NCI-H69 (cell line): Measurements from ENCODE around the gene S100A7A.
A peak's percentile ranks its signal among the peaks of the same experiment; 100 is the strongest.

Experiments used
- DNase-seq: peaks from one replicate; lab custom pipeline; 2025; lab: John Stamatoyannopoulos, UW

The S100A7A gene

DNA sequence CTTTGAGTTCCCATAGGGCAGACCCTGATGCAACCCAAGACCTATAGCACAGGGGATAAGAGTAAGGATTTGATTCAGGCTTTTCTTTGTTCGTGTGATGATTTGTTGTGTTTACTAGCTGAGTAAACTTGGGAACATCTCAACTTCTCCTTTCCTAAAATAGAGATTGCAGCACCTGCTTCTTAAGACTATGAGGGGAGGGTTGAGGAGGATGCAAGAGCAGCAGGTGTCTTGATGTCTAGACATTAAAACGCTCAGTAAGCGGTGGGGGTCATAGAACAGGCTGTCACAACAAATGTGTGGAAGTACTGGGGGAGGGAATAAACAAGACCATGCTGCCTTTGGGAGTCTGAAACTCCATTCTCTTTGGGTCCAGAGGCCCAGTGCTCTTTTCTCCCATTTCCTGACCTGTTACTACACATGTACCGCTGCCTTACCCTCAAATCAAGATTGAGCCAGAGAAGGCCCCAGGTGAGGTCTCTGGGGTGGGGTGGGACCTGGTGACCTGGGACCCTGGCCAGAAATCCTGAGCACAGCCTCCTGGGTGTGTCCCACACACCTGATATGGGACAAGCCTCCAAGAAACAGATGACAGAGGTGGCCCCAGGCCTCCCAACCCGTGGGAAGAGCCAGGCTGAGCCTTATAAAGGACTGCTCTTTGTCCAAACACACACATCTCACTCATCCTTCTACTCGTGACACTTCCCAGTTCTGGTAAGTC is at the start of gene S100A7A:
TSS of gene S100A7A (plus strand) at position 671 of the 721 bp plus-strand sequence. CDS start 1,563 bp downstream, outside the sequence.
- no peak for DNase-seq

DNA sequence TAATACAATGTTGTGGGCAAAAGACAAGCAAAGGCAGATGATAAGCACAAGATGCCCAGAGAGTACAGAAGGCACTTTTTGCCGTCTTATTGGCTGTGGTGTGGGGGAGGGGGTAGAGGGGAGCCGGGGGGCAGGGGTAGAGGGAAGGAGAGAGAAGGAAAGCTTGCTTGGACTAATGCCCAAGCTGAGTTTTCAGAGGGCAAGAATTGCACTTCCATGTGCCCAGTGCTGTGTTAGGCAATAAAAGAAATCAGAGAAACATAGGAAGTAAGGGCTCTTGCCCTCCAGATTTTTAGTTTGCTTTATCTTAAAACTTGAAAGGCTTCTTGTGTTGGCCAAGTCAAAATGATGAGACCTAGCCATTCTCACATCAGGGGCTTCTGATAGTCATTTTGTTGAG is 49.2 kb upstream of the S100A7A start:
- DNase-seq, result no peak

DNA sequence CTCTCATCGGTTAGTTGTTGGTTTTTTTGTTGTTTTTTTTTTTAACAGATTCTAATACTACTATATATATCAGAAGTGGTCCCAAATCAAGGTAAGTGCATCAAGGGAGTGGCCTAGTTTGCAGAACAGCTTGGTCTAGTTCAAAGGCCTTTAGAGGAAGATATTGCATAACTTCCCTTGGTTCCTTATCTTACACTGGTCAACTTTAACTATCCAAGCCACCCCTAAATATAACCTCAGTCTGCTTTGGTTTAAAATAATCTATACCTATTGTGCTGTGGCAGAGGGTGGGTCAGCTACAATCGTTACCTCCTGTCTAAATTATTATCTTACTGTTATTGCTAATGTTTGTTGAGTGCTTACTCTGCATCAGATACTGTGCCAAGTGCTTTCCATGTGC is 47.8 kb upstream of the S100A7A start:
- no peak for DNase-seq

DNA sequence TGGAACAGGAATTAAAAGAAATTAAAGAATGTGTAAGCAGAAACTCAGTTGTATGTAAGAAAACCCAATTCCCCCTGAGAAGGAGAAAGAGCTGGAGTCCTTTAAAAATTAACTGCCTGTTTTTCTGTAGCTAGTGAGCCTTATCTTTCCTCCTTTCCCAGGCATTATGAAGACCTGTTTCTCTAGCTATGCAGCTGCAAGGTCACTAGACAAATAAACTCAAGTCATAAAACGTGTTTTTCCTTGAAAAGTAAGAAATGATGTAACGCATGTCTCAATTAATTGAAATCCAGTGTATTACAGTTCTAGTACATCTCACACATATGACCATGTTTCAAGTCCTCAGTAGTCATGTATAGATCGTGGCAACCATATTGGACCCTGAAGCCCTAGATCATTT is 46.2 kb upstream of the S100A7A start:
- no peak for DNase-seq

DNA sequence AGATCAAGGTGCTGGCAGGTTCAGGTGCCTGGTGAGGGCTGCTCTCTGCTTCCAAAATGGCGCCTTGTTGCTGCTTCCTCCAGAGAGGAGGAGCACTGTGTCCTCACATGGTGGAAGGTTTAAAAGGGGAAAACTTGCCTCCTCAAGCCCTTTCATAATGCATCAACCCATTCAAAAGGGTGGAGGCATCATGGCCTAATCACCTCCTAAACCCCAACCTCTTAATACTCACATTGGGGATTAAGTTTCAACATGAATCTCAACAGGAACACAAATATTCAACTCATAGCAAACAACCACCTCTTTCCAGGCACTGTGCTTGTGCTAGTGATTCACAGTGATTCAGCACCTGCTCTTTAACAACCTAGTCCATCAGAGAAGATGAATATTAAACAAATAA is 45.1 kb upstream of the S100A7A start:
- DNase-seq, result no peak

DNA sequence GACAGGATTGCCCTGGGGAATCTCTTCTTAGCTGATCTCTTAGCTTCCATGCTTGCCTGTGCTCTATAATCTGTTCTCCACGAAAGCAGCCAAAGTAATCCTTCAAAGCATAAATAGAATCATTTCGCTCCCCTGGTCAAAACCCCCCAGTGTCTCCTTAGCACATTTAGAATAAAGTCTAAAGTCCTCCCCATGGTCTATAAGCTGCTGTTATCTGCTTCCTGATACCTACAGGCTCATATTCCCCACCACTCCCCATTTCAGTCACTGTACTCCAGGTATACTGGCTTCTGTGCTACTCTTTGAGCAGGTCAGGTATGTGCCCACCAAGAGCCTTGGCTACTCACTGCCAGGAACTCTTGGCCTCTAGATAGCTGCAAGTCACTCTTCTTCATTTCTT is 43.7 kb upstream of the S100A7A start:
- no peak for DNase-seq

DNA sequence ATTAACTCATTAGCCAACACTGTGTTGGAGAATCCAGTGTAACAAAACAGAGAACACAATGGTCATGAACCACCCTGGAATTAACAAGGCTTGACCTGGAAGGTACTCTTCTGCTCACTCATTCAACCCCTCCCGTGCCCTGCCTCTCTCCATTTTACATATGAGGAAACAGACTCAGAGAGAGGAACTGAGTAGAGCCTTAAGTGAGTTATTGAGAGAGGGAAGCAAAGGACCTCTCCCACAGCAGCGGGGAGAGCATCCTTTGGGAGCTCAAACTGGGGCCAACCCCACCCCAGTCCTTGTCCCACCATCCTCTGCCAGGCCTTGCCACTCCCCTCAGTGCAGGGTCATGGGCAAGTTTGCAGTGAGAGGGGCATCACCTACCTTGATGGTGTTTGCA is 42.2 kb upstream of the S100A7A start:
- DNase-seq, result no peak

DNA sequence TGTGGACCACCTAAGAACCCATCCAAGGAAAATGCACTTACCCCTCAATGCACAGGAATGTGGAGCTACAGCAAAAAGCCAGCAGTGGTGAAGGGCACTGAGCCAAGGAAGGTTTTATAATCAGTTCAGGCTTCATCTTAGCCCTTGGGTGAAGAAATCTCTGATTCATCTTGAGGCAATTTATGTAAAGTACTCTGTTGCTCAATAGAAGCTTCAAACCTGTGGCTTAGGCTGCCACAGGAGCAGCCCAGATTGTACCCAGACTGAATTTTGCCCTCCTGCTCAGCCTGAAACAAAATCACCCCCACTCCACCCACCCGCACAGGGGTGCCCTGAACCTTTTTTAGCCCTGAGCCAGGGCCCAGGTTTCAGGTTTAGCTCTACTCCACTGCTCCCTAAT is 40.8 kb upstream of the S100A7A start, which contains the start of gene S100A12:
TSS of gene S100A12 (minus strand) at position 111 of the 400 bp plus-strand sequence. CDS start 1,029 bp downstream, outside the sequence.
- DNase-seq, result no peak

DNA sequence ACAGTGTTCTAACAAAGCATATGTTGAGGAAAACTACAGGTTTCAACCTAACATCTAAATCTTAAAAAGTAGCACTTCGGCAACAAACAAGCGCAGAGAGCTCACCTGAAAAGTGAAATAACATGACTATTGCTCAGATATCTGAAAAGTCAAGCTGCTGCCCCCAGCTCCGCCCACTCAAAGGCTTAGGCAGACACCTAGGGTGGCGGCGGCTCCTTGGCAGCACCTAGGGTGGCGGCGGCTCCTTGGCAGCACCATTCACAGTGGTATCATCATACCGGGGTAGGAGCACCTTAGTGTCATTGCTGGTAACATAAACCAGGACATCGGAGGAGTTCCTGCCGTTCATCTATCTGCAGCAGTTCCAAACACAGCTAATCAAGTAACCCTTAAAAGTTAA is 36.7 kb upstream of the S100A7A start:
- DNase-seq, result no peak

DNA sequence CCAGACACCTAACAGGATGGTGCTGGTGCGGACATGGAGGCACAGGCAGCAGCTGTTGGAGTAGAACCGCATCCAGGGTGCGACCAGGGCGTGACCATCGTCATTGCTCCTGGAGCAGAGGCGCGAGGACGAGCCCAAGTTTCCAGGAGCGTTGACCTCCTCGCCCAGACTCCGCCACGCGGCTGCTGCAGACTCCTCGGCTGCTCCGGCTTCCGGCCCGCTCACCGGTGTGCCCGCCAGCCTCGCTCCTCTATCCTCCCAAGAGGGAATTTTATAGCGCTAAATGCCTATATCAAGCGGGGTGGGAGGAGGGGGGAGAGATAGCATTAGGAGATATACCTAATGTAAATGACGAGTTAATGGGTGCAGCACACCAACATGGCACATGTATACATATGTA is 35.6 kb upstream of the S100A7A start:
- DNase-seq, result no peak

DNA sequence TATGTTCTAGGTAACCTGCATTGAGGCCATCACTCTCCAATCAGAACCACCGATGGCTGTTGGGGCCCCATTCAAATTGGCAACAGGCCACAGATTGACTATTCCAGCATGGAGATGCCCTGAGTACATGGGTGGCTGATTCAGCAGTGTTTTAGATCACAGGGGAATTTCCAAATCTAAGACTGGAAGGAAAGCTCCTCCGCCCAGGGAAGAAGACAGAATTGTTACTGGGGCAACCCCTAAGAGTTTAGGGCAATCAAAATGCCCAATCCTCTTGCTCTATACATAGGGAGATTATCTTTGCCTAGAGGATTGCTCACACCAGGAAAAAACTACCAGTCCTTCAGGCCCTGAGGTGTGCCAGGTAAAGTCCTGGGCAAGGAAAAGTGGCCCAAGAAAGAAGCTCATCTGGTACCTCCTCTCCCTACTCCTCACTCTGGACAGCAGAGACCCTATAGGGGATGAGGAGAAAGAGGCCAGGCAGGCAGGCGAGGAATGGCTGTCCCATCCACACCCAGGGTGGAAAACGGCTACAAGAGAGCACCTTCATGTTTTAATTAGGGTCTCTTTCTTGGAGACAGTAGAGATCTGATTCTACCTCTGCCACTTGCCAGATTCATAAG is 31.3 kb upstream of the S100A7A start:
- no peak for DNase-seq

DNA sequence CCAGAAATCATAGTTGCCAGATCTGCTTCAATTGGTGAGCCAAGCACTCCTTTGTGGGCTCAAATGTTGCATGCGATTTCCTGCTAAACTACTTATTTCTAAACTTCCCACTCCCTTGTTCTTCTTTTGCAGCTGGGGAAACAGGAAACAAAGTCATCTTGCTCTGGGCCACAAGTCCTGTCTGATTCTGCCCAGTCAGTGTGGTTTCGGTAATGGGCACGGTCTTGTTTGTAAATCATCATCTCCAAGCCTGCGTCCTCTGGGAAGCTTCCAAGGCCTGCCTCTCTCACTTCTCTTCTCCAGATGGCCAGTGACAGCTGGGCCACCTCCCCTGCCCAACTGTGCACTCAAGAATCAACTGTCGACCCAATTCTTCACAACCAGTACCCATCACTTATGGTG is 29.8 kb upstream of the S100A7A start:
- DNase-seq, result no peak

DNA sequence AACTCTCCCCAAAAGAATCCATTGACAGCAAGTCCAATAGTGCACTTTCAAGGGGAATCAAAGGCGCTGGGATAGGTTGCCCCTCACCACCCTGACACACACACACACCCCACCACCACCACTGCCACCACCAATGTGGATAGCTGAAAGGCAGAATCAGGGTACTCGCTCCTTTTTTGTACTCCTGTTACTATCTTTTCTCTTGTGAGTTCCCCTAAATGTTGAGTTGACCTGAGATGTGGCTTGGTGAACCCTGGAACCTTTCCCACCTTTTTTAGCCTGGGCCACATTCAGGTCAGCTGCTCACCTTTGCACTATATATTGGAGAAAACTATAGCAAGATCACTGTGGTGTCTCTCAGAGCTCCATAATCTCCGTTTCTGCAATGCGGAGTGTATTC is 29.3 kb upstream of the S100A7A start:
- DNase-seq, result no peak

DNA sequence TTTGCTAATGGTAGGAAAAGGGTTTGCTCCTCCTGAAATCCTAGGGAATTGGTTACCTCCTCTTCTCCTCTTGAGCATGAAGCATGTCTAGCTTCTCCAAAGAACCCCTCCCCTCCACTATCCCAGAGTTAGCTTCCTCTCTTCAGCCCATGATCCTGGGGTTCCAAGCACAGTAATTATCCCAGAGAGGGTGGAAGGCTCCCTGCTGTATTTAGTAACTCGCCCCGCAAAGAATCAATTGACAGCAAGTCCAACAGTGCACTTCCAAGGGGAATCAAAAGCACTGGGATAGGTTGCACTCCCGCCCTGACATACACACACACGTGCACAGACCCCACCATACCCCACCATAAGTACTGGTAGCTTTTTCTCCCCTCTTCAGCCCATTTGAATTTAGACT is 28.5 kb upstream of the S100A7A start:
- DNase-seq, result no peak

DNA sequence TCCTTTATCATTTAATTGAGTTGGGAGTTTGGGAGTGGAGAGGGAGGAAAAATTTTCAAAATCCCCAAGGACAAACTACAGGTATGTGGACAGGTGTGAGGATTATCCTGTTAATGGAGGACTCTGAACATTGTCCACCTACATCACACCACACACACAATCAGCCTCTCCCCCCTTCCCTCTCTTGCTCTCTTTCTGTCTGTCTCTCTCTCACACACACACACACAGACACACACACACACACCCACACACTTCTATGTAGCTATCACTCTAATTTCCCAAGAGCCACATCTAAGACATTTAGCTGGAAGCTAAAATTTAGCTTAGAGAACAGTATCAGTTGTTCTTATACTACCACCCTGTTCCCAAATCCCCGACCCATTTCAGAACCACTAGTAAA is 26.9 kb upstream of the S100A7A start:
- DNase-seq, result no peak

DNA sequence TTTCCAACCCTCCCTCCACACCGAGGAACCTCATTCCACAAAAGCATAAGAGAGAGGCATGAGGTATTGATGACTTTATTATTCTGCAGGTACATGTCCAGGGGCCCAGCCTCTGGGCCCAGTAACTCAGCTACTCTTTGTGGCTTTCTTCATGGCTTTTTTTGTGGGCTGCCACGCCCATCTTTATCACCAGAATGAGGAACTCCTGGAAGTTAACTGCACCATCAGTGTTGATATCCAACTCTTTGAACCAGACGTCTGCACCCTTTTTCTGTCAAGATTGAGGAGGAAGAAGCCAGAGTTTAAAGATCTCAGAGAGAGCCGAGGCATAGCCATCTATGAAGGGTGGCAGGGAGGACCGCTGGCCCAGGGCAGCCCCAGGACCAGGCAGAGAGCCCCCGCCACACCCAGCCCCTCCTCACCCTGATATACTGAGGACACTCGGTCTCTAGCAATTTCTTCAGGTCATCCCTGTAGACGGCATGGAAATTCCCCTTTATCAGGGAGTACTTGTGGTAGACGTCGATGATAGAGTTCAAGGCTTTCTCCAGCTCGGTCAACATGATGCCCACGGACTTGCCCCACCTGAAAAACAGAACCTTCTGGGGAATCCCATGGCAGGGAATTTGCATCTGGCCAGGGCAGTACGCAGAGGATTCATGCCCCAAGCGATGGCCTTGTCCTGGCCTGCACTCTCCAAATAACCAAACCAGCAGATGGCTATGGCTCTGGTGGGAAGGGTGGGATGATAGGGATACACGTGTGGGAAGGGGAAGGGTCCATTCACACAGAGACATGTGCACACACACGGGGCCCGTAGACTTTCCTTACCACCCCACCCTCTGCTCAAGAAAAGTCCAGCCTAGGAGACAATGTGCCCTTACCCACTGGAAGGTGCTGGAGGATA is 26.1 kb upstream of the S100A7A start:
- no peak for DNase-seq

DNA sequence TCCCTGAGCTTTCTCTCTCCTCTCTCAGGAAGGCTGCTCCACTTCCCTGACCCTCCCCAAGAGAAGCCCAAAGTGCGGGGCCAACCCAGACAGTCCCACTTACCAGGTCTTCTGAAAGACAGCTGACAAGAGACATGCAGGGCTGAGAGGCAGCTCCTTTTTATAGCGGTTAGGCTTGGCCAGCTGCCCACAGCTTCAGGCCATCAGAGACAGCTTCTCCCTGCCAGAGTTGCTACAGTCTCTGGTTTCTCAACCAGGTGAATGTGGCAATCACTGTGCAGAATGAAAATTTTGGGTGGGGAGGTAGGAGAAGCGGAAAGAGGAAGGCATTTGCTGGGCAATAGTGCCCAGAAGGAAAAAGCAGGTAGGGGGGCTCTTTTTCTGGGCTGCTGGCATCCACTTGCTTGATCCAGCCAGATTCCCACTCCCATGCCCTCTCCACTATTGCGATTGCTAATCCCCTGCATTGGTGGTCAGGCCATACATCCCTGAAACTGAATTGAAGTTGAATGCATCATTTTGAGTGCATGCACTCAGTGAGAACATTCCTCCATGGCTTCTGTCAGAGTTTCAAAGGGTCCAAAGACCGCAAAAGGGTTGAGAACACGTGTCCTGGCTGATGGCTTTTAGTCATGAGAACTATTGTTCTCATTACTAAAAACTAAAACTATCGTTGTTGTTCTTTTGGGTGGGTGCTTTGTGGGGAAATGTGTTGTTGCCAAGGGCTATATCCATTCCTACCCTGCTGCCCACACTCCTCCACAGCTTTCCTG is 25.2 kb upstream of the S100A7A start, which contains the start of gene S100A8:
TSS of gene S100A8 (minus strand) at position 136 of the 773 bp plus-strand sequence. CDS start 538 bp downstream, outside the sequence.
- DNase-seq, result peak; percentile 71

DNA sequence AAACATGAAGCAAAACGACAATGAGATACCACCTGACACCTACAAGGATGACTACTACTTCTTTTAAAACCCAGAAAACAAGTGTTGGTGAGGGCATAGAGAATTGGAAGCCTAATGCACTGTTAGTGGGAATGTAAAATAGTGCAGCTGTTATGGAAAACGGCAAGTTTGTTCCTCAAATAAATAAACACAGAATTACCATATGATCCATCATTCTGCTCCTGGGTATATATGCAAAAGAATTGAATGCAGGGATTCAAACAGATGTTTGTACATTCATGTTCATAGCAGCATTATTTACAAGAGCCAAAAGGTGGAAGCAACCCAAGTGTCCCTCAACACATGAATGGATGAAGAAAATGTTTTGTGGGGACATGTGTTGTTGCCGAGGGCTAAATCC is 24.1 kb upstream of the S100A7A start:
- DNase-seq, result no peak

DNA sequence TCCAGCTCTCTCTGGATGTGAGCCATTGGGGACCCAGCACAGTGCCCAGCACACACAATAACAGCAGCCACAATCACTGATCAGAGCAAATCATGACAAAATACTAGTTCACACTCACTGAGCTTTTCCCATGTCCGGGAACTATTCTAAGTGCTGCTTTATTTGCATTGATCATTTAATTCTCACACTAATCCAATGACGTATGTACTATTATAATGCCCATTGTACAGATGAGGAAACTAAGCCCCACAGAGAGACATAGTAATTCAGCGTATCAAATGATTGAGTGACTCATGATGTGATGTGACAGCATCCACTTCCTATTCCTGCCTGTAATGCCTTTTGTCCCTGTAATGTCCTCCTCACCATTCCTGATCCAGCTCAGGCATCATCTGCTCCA is 23.5 kb upstream of the S100A7A start:
- DNase-seq, result no peak

DNA sequence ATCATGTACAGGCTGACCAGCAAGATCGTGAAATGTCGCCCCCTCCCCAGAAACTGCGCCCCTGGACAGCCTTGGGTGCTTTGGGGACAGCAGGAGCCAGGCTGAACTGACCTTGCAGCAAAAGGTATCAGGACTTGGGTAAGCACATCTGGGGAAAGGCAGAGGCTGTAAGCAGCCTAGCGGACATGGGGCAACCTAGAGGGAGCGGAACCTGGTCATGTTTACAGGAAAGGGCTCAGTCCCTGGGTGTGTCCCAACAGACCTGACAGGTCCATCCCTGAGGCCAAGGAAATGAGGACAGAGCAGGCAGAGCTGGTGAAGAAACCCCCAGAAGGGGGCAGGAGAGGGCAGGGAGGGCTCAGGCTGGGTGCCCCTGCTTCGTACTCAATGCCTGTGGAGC is 22.4 kb upstream of the S100A7A start:
- peak; percentile 48 for DNase-seq

DNA sequence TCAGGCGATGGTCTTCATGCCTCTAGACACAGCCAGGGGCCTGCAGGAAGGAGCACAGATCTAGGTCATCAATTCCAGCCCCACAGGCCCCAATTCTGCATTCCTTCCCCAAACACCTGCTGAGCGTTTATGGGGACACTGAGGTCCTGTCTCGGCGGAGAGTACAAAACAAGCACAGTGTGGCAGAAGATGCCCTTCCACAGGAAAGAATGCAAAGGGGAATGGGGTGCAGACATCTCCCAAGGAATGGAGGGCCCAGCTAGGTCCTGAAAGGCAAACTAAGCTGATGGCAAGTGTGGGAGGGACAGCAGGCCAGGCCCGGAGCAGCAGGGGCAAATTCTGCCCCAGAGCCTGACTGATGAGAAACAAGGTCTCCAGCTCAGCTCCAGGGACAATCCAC is 21.9 kb upstream of the S100A7A start:
- no peak for DNase-seq

DNA sequence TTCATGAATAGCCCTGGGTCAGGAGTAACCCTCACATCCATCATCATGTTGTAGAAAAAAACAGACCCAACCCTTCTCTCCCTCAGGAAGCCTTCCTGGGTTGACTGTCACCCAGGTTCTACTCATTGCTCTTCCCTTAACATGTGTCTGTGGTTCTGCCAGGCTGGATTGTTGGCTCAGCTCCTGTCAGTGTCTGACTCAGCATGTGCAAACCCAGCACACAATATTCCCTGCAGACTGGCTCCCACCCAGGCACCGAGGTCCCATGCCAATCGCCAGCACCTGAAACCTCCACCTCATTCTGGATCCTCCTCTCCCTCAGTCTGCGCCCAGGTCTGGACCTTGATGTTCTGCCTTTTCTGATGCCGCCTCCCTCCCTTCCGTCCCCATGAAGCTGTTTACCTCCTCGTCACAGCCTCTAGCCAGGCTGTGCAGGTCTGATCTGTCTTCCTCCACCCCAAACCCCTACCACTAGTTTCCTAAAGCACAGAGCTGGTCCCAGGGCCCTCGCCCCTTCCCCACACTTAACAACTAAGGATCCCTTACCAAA is 21.1 kb upstream of the S100A7A start:
- DNase-seq, result no peak
